Fibroblast of pulmonary artery (primary cell): ENCODE results near the gene A3GALT2.
A peak's percentile ranks its signal among the peaks of the same experiment; 100 is the strongest.

Experiments
- DNase-seq: peaks from one replicate; pipeline ENCODE4 v3.0.0-alpha.2; 2010; ENCODE audit warnings: low read depth
- H3K4me3 ChIP-seq: replicated peaks from 2 replicates; pipeline ENCODE4 v1.5.1; 2011; ENCODE audit warnings: low read depth, mild to moderate bottlenecking, control low read depth, low read length, moderate library complexity
- CTCF ChIP-seq: IDR thresholded peaks from 2 replicates; pipeline ENCODE4 v1.5.1; 2011; ENCODE audit warnings: mild to moderate bottlenecking, control low read depth, low read length, inconsistent platforms; ENCODE audit errors: missing control alignments

A3GALT2 gene

GRCh38 chr1:33348194-33348593 is 27.3 kb upstream of the A3GALT2 start:
- peak overlapping the region; percentile 93 for H3K4me3 ChIP-seq
- DNase-seq = peak; percentile 46
- no peak for TF ChIP-seq CTCF

- peak; percentile 68 for DNase-seq
- no peak for TF ChIP-seq CTCF
- H3K4me3 ChIP-seq = peak overlapping the region; percentile 93
Measured at GRCh38 chr1:33347650-33347992, 26.7 kb upstream of the A3GALT2 start.

- no peak for TF ChIP-seq CTCF
- H3K4me3 ChIP-seq = peak overlapping the region; percentile 93
- DNase-seq = peak; percentile 93
Measured at GRCh38 chr1:33346927-33347649, 26.2 kb upstream of the A3GALT2 start.

GRCh38 chr1:33346533-33346926 is 25.6 kb upstream of the A3GALT2 start:
- DNase-seq = no peak
- peak overlapping the region; percentile 93 for H3K4me3 ChIP-seq
- no peak for TF ChIP-seq CTCF

- DNase-seq = no peak
- TF ChIP-seq CTCF = no peak
- peak overlapping the region; percentile 93 for H3K4me3 ChIP-seq
Measured at GRCh38 chr1:33344896-33345560, 24.1 kb upstream of the A3GALT2 start.

GRCh38 chr1:33343539-33343938 is 22.6 kb upstream of the A3GALT2 start:
- peak; percentile 70 for DNase-seq
- no peak for TF ChIP-seq CTCF
- H3K4me3 ChIP-seq = no peak overlapping the region
